HG02642 (cell line): ENCODE measurements around the gene MRRF.
"Not testable (repeated sequence)": the region's sequence is repeated elsewhere in the genome, so short reads cannot be mapped to it uniquely, and the experiment has no call there.

ENCODE experiments used
- ATAC-seq: cut with Tn5 transposase; IDR thresholded peaks from one replicate; pipeline ENCODE4 v1.9.1; 2021; ENCODE audit warnings: mild to moderate bottlenecking; ENCODE audit not compliant: unreplicated experiment, poor library complexity

Gene MRRF

DNA sequence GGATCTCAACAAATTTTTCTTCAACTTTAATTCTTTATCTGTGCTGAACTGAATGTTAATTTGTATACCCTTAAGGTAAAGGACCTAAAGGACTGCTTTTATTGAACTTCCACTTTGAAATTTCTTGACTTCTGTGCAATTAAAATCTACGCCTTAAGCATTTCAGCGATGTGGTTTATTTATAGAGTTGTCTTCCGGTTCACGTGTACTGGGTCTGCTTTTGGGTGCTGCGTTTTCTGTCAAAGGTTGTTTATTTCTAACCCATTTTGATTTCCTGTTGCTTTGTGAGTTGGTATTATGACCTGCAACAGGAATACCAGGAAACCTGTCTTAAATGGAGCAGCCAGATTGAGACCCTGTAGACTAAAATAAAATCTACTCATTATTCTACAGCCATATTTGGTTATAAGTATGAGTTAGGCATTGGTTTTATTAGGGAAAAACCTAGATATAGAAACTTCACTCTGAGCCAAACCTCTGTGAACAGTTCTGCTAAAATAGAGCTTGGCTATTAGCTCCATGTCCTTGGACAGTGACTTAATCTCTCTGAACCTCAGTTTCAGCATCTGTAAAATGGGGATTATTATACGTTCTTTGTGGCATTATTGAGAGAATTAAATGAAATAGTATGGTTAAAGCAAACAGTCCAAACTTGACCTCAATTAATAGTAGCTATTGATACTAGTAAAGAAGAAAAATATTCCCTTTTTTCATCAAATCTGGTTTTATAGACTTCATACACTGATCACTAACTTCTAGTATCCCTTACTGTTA is 3.5 kb downstream of the MRRF start:
- no peak for ATAC-seq

DNA sequence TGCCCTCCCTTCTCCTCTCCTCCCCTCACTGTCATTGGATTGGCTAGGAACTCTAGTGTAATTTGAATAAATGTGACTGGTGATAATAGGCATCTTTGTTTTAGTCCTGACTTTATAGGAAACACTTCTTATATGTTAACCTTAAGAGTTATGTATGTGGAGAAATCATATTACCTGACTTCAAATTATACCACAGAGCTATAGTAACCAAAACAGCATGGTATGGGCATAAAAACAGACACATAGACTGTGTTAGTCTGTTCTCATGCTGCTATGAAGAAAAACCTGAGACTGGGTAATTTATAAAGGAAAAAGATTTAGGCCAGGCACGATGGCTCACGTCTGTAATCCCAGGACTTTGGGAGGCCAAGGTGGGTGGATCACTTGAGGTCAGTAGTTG is 9.4 kb downstream of the MRRF start:
- no peak for ATAC-seq

DNA sequence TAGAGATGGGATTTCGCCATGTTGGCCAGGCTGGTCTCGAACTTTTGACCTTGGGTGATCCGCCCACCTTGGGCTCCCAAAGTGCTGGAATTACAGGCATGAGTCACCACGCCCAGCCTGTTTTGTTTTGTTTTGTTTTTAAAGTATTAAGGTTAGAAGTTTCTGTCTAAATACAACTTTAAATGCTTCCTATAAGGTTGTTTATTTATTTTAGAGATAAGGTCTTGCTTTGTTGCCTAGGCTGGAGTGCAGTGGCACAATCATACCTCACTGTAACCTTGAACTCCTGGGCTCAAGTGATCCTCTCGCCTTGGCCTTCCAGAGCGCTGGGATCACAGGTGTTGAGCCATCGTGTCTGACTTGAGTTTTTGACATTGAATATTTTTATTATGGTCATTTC is 11.4 kb downstream of the MRRF start:
- no peak for ATAC-seq

DNA sequence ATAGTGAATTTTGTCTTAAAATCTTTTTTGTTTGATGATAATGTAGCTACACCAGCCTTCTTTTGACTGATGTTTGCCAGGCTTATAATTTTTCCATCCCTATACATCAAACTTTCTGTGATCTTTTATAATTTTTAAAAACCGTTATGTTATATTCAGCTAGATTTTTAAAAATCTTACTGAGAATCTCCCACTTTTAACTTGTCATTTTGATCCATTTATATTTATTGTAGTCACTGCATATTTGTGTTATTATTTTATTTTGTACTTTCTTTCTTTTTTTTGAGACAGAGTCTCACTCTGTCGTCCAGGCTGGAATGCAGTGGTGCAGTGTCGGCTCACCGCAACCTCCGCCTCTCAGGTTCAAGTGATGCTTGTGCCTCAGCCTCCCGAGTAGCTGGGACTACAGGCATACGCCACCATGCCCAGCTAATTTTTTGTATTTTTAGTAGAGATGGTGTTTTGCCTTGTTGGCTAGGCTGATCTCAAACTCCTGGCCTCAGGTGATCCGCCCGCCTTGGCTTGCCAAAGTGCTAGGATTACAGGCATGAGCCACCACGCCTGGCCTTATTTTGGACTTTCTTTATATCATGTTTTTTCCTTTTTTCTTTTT is 12.7 kb downstream of the MRRF start:
- ATAC-seq: no peak

DNA sequence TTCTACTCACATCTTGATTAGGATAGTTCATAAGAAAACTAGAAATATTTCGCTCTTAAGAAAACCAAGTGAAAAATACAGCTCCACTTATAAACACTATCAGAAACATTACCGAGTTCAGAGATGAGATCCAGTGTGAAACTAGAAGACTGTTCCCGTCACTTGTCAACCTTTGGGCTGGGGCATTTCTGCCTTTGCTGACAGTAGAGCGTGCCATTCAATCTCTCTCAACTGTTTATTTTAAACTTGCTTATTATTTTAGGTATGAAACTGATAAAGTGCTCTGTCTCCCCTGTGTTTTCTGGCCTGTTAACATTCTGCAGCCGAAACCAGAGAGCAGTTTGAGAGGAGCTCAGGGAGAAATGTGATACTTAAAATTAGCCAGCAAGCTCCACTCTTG is 16.7 kb downstream of the MRRF start:
- no peak for ATAC-seq

DNA sequence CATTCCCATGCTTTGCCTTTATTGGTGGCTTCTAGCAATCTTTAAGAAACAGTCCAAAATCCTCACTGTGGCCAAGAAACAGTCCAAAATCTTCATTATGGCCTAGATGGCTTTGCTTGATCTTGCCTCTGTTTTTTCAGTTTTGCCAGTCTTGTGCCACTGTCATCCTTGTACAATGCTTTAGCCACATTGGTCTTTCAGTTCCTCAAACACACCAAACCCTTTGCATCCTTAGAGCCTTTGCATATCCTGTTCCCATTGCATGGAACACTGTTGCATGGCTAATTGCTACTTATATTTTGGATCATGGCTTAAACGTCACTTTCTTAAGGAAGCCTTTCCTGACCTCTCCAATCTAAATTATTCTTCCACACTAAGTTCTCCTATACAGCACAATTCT is 22.1 kb downstream of the MRRF start:
- no peak for ATAC-seq

DNA sequence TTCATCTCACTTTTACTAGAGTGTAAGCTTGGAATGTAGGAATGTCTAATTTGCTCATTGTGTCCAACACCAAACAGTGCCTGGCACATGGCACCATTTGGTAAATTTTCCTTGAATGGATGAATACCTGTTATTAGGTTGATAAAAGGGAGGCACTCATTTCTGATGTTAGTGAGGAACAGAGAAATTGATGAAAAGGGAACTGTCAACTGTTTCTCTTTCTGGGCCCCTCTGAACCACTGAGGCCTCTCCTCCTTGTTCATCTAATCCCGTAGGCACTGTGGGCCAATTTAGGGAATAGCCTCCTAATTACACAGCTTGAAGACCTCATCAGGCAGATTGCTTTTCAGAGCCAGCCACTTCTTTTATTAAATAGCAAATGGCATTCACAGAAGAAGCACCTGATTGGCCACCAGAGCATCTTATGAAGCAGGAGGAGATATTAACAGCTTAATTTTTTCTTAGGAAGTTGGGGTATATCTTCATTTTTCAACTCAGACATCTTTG is 22.6 kb downstream of the MRRF start:
- ATAC-seq: no peak

DNA sequence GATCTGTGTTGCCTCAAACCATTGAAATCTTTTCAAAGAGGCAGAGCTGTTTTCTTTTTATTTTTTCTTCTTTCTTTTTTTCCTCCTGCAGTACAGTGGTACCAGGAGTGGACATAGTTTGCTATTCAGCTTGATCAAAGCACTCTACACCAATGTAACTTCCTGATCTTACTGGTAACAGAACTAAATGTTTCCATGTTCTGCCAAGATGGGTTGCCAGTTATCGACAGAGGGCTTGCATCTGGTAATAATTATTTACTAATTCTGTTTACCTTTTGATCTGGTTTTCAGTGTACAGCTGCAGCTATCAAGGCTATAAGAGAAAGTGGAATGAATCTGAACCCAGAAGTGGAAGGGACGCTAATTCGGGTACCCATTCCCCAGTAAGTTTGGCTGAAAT is 26.8 kb downstream of the MRRF start:
- ATAC-seq: no peak

DNA sequence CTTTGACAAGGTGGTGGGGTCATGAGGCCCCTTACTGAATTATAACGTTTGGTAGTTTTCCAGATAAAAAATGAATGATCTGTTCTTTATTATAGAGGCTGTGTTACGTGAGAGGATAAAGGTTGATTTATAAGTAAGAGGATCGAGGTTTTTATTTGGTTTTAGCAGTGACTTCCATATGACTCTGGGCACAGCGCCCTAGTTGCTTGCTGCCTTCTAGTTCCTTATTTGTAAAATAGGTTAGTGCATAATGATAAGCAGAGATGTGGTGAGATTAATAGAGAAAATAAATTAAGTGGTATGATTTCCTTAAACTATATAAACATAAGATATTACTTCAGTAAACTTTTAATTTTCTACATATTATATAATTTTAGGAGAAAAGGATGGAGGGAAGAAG is 29.8 kb downstream of the MRRF start:
- ATAC-seq: no peak

DNA sequence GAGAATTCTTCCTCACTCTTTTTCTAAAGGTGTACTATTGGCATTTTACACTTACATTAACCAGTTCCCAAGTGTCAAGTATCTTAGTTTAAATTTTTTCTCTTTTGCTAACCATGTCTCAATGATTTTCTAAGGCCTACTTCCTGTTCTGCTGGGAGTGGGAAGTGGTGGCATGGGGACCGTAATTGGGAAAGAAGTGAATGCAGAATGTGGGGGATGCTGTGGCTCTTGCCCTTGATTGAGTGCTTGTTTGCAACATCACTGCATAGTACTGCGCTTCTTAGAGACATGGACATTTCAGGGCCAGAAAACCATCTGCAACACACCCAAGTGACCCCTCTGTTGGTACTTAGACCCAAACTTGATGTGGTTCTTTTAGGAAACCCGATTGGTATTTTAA is 32.8 kb downstream of the MRRF start:
- no peak for ATAC-seq

DNA sequence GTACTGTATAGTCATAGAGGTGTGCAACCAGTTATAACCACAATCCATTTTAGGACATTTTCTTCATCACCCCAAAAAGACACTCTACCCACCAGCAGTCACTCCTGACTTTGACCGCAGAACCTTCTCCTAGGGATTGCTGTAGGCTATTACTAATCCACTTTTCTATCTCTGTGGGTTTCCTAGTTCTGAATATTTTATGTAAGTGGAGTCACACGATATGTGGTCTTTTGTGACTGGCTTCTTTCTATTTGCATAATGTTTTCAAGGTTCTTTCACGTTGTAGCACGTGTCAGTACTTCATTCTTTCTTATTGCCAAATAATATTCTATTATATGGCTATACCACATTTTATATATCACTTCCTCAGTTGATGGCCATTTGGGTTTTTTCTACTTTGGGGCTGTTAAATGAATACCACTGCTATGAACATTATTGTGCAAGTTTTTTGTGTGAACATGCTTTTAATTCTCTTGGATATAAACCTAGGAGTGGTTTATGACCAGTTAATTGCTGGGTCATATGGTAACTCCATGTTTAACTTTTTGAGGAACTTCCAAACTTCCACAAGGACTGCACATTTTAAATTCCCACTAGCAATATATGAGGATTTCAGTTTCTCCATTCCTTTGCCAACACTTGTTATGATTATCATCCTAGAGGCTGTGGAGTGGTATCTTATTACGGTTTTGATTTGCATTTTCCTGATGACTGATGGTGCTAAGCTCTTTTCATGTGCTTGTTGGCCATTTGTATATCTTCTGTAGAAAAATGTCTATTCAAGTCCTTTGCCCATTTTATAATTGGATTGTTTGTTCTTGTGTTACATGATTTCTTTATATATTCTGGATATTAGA is 37.8 kb downstream of the MRRF start:
- no peak for ATAC-seq

DNA sequence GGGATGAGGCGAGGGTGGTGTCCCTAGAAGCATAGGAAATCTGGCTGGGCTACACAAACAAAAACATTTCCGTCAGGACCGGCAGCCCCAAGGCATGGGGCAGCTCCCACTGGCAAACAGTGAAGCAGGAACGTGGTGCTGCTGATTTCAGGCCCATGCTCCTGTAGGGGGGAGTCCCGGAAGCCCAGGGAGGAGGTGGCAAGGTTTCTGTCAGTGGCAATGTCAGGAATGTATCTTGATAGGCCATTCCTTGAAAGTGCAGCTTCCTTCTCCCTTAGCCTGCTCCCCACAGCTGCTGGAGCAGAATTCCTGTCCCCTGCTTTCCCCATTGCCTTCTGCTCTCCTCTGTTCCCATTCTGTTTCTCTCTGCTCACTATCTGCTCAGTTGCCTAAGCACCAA is 42.4 kb downstream of the MRRF start:
- ATAC-seq: no peak

DNA sequence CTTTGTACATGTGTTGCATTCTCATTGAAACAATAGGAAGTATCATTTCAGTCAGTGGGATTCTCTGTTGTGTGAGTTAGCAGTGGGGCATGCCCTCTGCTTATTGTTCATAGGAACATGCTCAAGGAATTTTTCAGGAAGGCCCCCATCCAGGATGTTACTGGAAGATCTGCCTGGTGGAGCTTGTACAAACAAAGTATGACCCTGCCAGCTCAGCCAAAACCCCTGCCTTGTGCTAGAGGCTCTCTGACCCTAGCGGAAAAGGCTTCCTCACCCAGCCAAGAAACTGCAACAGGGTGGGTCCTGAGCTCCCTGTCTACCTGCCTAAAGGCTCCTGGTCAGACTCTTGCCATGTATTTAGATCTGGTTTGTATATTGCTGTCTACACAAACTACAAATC is 43.2 kb downstream of the MRRF start:
- no peak for ATAC-seq

DNA sequence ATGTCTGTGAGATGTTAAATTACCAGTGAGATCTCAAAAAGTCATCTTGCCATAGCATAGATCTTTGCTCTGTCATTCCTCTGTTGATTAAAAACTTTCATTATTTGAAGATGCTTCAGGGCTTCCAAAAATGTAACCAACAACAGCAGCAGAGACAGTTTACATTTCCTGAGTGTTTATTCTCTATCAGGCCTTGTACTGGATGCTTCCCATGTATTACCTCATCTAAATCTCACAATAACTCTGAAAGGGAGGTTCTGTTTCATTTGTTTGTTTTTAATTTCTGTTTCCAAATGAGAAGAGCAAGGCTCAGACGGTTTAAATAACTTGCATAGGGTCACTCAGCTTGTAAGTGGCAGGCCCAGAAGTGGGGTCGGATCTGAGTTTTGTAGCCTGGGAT is 45.2 kb downstream of the MRRF start:
- ATAC-seq: no peak

DNA sequence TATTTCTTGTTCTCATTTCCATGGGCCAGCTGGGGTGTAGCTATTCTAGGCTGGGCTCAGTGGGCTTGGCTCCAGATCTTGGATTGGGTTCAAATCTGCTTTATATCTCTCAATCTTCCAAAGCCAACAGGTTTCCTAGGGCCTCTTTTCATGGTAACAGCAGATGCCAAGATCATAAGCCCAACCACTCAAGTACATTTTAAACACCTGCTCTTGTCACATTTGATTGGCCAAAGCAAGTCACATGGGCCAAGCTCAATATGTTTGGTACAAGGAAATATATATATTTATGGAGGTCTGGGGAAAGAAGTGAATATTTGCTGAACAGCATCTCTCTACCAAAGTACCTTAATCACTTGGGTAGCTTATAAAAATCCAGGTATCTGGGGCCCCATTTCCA is 49.5 kb downstream of the MRRF start:
- ATAC-seq: no peak

DNA sequence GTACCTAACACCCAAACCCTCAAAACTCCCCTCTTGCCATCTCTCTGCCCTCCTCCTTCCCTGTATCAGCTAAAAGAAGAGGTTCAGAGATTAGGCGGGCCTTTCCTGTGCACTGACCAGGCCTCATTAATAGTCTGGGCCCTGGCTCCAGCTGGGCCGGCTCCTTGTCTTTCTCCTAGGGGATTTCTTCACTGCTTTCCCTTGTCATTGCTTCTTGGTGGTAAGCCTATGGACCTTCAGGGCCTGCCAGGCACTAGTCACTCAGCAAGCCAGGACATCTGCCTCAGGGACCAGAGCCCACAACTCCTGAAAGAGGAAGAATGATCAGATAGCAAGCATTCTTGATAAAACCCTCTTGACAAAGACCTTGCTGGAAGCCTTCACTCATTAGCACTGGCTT is 50.9 kb downstream of the MRRF start:
- no peak for ATAC-seq

DNA sequence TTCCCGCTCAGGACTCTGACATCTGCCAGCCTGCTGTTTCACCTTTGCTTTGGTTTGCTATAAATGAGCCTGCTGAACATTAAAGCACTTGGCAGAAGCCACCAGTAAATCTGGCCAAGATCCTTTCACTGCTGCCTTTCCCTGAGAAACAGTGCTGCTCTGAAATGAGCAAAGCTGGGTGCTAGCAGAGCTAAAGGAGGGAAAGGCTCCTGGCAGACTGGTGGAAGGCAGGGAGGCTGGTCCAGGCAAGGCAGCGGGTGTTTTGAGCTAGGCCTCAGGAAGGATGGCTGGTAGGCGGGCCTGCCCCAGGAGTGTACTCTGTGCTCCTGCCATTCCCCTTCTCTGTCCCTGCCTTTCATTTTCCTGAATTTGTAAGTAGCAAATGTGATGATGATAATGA is 53.6 kb downstream of the MRRF start:
- ATAC-seq: no peak

DNA sequence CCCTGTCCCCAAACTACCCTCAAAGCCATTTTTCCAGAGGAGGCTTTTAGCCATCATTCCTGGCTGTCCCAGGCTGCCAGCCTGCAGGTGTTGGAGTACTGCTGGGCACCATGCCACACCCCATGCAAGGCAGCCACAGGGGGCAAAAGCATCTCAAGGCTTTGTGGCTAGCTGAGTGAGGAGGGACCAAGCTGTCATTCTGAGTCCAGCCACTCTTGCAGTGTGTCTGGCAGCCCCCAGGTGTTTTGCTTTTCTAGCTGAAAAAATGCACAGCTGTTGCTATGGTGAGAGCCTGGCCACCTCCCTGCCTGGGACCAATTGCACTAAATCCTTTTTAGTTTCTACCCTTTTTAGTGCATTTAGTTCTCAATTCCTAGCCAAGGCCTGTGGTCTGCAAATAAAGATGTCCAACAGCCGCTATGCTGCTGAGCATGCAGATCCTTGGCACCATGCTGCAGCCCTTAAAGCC is 55.8 kb downstream of the MRRF start:
- ATAC-seq: no peak

DNA sequence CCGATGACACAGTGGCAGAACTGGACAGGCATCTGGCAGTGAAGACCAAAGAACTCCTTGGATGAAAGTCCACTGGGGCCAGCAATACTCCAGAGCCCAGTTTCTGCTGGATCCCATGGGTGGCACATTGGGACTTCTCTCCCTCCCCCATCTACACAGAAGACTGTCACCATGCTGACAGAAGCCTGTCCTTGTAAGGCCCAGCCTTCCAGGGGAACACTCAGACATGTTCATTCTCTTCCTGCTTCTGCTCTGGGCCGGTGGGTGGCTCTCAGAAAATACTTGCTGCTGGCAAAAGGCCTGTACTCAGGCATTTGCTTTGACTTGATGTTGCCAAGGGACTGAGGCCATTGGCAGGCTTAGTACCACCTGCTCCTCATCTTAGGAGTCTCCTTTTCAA is 57.9 kb downstream of the MRRF start:
- no peak for ATAC-seq

DNA sequence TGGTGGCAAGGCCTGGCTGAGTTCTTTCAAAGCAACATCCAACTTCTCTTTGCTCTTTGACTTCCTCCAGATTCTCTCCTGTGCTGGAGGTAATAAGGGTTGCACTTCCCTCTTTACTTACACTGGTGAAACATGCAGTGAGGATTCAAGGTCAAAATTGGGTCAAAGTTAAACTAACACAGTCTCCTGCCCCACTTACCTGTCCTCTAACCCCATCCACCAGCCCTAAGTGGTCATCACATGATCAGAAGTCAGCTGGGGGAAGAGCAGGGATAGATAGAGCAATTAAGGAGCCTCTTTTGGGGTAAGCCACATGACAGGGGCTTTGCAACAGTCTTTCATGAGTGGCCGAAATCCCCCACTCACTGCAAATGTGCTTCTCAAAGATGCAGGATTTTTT is 60.0 kb downstream of the MRRF start:
- ATAC-seq: not testable (repeated sequence)

DNA sequence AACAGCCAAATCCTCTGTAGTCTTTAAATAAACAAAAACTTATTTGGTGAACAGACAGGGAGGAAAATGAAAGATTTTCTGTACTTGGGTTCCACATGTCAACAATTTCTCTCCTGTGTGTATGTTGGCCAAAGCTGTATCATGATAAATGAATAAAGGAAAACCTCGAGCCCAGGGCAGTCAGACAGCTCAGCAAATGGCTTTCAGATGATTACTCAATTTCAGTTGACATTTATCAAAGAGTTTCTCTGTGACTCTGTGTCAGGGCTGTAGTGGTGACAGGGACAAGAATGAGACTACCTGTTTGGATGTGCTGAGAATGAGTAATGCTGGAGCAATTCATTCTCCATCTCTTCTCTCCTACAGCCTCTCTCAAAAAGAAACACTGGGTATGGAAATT is 60.4 kb downstream of the MRRF start:
- ATAC-seq: no peak
